LNCAP (cell line): ENCODE results near the gene ELMOD1.

ENCODE experiments used
- CTCF ChIP-seq: fragments of 450-650 bp; IDR thresholded peaks from 2 replicates; pipeline ENCODE4 v1.5.1; 2017; ENCODE audit warnings: mild to moderate bottlenecking

The ELMOD1 gene

GRCh38 chr11:107608809-107609208, 17.9 kb downstream of the ELMOD1 start:
- TF ChIP-seq CTCF, result no peak

- TF ChIP-seq CTCF, result no peak
Observed at GRCh38 chr11:107609400-107610218, 18.7 kb downstream of the ELMOD1 start.

DNA sequence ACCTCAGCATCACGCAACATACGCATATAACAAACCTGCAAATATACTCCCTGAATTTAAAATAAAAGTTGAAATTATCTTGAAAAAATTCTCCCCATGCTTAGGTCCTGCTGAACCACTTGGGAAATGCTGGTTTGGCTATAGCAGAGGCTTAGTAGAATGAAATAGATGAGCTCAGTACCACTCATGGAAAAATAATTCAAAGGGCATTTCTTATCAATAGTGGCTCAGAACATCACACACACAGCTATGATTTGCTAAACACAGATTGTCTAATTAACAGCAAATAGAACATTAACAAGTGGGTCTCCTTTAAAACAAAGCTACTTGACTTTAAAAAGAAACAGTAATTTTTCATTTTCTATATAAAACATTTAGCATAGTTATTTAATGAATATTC, 21.5 kb downstream of the ELMOD1 start:
- TF ChIP-seq CTCF, result no peak

DNA sequence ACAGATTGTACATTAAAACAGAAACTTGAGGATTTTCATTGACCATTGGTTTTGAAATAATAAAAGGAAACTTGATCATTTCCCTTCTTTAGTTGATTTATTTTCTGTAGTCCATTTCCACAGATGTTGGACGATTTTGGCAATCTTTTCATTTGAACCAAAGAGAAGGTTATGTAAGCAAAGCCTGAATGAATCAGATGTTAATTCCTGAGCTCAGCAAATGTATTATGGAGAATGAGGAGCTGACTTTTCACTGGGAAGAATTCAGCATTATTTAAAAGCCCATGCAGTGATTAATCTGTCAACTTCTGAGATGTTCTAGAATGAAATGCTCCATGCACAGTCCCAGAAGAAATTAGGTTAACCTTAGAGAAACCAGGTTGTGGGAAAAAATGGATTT, 29.0 kb downstream of the ELMOD1 start:
- no peak for TF ChIP-seq CTCF

- TF ChIP-seq CTCF, result no peak
Observed at GRCh38 chr11:107621081-107621480, 30.1 kb downstream of the ELMOD1 start.

- no peak for TF ChIP-seq CTCF
Observed at GRCh38 chr11:107623183-107623582, 32.2 kb downstream of the ELMOD1 start.

DNA sequence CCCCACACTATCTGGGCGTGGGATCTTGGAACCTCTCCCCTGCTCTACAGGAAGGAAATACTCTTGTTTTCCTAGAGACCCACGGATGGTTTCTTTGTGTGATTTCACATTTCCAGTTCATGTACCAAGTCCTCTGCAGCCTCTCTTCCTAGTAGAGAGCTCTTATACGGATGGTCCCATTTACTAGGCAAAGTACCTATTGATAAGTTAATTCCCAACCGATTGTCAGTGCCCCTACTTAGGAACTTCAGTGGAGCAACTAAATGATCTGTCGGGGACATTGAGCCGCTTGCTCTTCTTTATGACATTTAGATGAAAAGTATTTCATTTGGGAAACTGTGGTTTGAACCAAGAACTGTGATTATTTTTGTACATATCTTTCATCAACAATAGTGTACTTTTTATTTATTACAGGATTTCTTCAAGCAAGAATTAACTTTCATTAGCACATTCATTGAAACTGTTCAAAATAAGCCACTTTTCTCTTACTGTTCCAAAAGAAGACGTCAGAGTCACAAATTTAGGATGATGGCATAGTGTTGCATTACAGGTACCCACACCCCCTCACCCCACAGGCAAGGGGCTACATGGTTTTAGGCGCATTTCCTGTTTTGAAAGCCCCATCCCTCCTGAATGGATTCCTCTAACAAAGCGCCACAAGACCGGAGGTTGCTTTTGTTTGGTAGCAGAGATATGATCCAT, 34.2 kb downstream of the ELMOD1 start:
- no peak for TF ChIP-seq CTCF
